ENCODE results near the gene REEP1.

DNA sequence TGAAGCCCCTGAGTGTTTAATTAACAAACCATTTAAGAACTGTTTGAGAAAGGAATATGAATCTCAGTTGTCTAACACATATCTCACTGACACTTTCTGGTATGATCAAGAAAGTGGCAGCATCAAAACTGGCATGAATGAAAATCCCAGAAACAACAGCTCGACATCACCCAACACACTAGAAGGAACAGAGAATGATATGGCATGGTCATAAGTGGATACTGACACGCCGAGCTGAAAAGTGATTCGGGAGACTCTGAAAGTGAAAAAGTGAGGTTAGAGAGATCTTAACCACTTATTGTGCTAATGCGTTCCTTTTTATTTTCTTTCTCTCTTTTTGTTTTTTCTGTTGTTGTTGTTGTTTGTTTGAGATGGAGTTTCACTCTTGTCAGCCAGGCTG, 100.3 kb downstream of the REEP1 start:
- TF ChIP-seq CTCF (IDR thresholded peaks at IDR 0.05) (no peak), POLR2A (IDR thresholded peaks at IDR 0.05) (no peak)
